Measurements from ENCODE around the gene ATP2B2. TPM values are rescaled to one million over a fixed set of nuclear protein-coding genes. Genes with fewer than 3 reads are reported as not detected.

The ATP2B2 gene
- total RNA-seq, 4 donors from 2014 or later, result 0.86 to 2.2 (median 1.0) TPM; not detected in 1

GRCh38 chr3:10374311-10374710, 131.1 kb downstream of the ATP2B2 start:
- Histone ChIP-seq H3K9me3 (no peaks in the 10 kb centered on the region), H3K27me3 (no peaks in the 10 kb centered on the region), H3K4me1 (no peaks in the 10 kb centered on the region), H3K27ac (no peak overlapping the region), H3K4me3 (no peak overlapping the region), H3K36me3 (no peaks in the 10 kb centered on the region)
- WGBS, result 44% methylated on average over 11 of the region's 11 CpGs
- TF ChIP-seq POLR2A (IDR thresholded peaks at IDR 0.05) (no peak), EP300 (IDR thresholded peaks at IDR 0.05) (no peak), CTCF (IDR thresholded peaks at IDR 0.05) (no peak), POLR2AphosphoS5 (IDR thresholded peaks at IDR 0.05) (no peak)
- no peak for DNase-seq (ENCODE audit: low spot score in 2 of 2)

GRCh38 chr3:10373686-10374261, 131.6 kb downstream of the ATP2B2 start:
- WGBS, result 75% methylated on average over 10 of the region's 11 CpGs
- no peak for DNase-seq (ENCODE audit: low spot score in 2 of 2)
- no peaks in the 10 kb centered on the region for H3K27me3 ChIP-seq
- no peaks in the 10 kb centered on the region for H3K4me1 ChIP-seq
- no peaks in the 10 kb centered on the region for H3K9me3 ChIP-seq
- no peak overlapping the region for H3K4me3 ChIP-seq
- no peaks in the 10 kb centered on the region for H3K36me3 ChIP-seq
- TF ChIP-seq EP300 (IDR thresholded peaks at IDR 0.05) (no peak), POLR2AphosphoS5 (IDR thresholded peaks at IDR 0.05) (no peak), POLR2A (IDR thresholded peaks at IDR 0.05) (no peak), CTCF (IDR thresholded peaks at IDR 0.05) (no peak)
- H3K27ac ChIP-seq, result no peak overlapping the region

DNA sequence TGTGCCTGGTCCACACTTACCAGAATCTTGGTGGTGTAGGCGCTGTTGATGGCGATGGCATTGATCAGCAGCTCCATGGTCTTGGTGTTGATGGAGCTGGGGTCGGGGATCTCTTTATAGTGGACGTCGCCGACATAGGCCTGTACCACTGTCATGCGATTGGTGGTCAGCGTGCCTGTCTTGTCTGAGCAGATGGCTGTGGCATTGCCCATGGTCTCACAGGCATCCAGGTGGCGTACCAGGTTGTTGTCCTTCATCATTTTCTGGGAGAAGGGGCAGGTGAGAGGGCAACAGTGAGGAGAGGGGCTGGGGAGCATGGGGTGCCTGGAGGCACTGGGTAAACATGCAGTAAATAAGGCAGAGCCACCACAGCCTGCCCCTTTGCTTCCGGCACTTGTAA, 133.6 kb downstream of the ATP2B2 start:
- no peak for DNase-seq (ENCODE audit: low spot score in 2 of 2)
- Histone ChIP-seq H3K4me1 (no peaks in the 10 kb centered on the region), H3K27ac (no peak overlapping the region), H3K4me3 (no peak overlapping the region), H3K27me3 (no peaks in the 10 kb centered on the region), H3K36me3 (no peaks in the 10 kb centered on the region), H3K9me3 (no peaks in the 10 kb centered on the region)
- WGBS, result 95% methylated on average over 10 of the region's 10 CpGs
- no peak for TF ChIP-seq CTCF (IDR thresholded peaks at IDR 0.05)
- no peak for TF ChIP-seq POLR2A (IDR thresholded peaks at IDR 0.05)
- TF ChIP-seq EP300 (IDR thresholded peaks at IDR 0.05), result no peak
- TF ChIP-seq POLR2AphosphoS5 (IDR thresholded peaks at IDR 0.05), result no peak

DNA sequence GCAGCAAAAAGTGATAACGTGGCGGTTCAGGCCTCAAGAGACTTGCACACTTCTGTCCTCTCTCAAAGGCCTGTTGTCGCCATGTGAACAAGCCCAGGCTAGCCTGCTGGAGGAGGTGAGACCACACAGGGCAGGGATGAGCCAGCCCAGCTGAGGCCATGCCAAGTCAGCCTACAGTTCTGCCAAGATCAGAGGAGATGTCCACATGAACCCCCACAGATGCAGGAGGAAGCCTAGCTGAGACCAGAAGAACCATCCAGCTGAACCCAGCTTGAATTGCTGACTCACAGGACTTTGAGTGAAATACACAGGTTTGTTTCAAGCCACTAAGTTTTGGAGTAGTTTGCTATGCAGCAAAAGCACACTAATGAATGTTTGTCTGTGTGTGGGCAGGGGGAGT, 134.2 kb downstream of the ATP2B2 start:
- WGBS, result 91% methylated on average over 3 of the region's 3 CpGs

GRCh38 chr3:10370429-10370828, 135.0 kb downstream of the ATP2B2 start:
- Histone ChIP-seq H3K27me3 (no peaks in the 10 kb centered on the region), H3K36me3 (no peaks in the 10 kb centered on the region), H3K9me3 (no peaks in the 10 kb centered on the region), H3K27ac (no peak overlapping the region), H3K4me3 (no peak overlapping the region), H3K4me1 (no peaks in the 10 kb centered on the region)
- WGBS, result 75% methylated on average over 10 of the region's 10 CpGs
- no peak for TF ChIP-seq CTCF (IDR thresholded peaks at IDR 0.05)
- TF ChIP-seq POLR2A (IDR thresholded peaks at IDR 0.05), result no peak
- no peak for TF ChIP-seq EP300 (IDR thresholded peaks at IDR 0.05)
- TF ChIP-seq POLR2AphosphoS5 (IDR thresholded peaks at IDR 0.05), result no peak
- DNase-seq (ENCODE audit: low spot score in 2 of 2), result no peak

More for the DNA sequence above, 134.2 kb downstream of the ATP2B2 start:
- Histone ChIP-seq H3K27ac (no peak overlapping the region), H3K36me3 (no peaks in the 10 kb centered on the region), H3K4me3 (no peak overlapping the region), H3K9me3 (no peaks in the 10 kb centered on the region), H3K4me1 (no peaks in the 10 kb centered on the region), H3K27me3 (no peaks in the 10 kb centered on the region)
- TF ChIP-seq EP300 (IDR thresholded peaks at IDR 0.05) (no peak), CTCF (IDR thresholded peaks at IDR 0.05) (no peak), POLR2AphosphoS5 (IDR thresholded peaks at IDR 0.05) (no peak), POLR2A (IDR thresholded peaks at IDR 0.05) (no peak)
- DNase-seq (ENCODE audit: low spot score in 2 of 2), result no peak
